PFSK-1 (cell line): ENCODE measurements around the gene CD37.

ENCODE experiments used
- POLR2AphosphoS5 ChIP-seq: IDR thresholded peaks from 2 replicates; pipeline ENCODE4 v1.6.1; 2012; ENCODE audit warnings: low read depth, mild to moderate bottlenecking, control low read depth, low read length, moderate library complexity
- REST ChIP-seq, 2 experiments: IDR thresholded peaks; 2 replicates each; pipeline versions ENCODE4 v1.6.1 to v1.8.0; 2011 to 2012; ENCODE audit warnings: low read depth in 2 of 2, low read length in 2 of 2, control low read depth in 1 of 2, inconsistent platforms in 1 of 2, mild to moderate bottlenecking in 1 of 2, moderate library complexity in 1 of 2; ENCODE audit not compliant: insufficient read depth in 1 of 2
- SIN3A ChIP-seq: IDR thresholded peaks from 2 replicates; pipeline ENCODE4 v1.6.1; 2012; ENCODE audit warnings: mild to moderate bottlenecking, low read length, moderate library complexity, borderline replicate concordance; ENCODE audit not compliant: insufficient read depth
- TAF1 ChIP-seq: IDR thresholded peaks from 2 replicates; pipeline ENCODE4 v1.6.1; 2012; ENCODE audit warnings: low read length, control low read depth, borderline replicate concordance; ENCODE audit not compliant: insufficient read depth

GRCh38 chr19:49327878-49328544 lies 7.2 kb upstream of the CD37 start:
- TF ChIP-seq SIN3A (no peak), POLR2AphosphoS5 (no peak), REST (IDR thresholded peaks at IDR 0.05; ENCODE audit: insufficient read depth in 1 of 2, low read depth in 2 of 2, low read length in 2 of 2) (no peak), TAF1 (no peak)
